MCF 10A (cell line): ENCODE data around the gene STAG1. TPM values are rescaled to one million over a fixed set of nuclear protein-coding genes. Genes with fewer than 3 reads are reported as not detected.
A peak's percentile ranks its signal among the peaks of the same experiment; 100 is the strongest.

Experiments used
- BruUV-seq: library from RNA; stranded (reverse); fragments of 400-500 nt; replicated peaks from 2 replicates; lab custom pipeline; 2021; lab: Mats Ljungman, UMichigan
- CTCF ChIA-PET: fragments of 300-600 bp; sonication (Branson Sonifier 250); formaldehyde crosslinking; extraction: SDS; loops from one replicate; lab custom pipeline; 2021; ENCODE audit warnings: antibody characterized with exemption, inconsistent platforms; lab: Yijun Ruan, JAX
- POLR2A ChIA-PET: fragments of 300-600, 350-650 bp; sonication (Branson Sonifier 250); formaldehyde crosslinking; extraction: SDS; loops from one replicate; lab custom pipeline; 2020; ENCODE audit warnings: antibody characterized with exemption, inconsistent platforms; lab: Yijun Ruan, JAX
- DNase-seq: peaks from one replicate; pipeline ENCODE4 v3.0.0-alpha.2; 2018; ENCODE audit not compliant: unreplicated experiment
- H3K27ac Mint-ChIP-seq: one replicate; pipeline ENCODE4 v1.8.0; 2022; ENCODE audit warnings: mild to moderate bottlenecking, low read depth, mixed read lengths; ENCODE audit not compliant: unreplicated experiment
- H3K27me3 Mint-ChIP-seq: one replicate; pipeline ENCODE4 v1.8.0; 2022; ENCODE audit warnings: mixed read lengths; ENCODE audit not compliant: insufficient read depth, unreplicated experiment
- H3K36me3 Mint-ChIP-seq: one replicate; pipeline ENCODE4 v1.8.0; 2022; ENCODE audit warnings: mild to moderate bottlenecking, moderate library complexity, mixed read lengths; ENCODE audit not compliant: insufficient read depth, unreplicated experiment
- H3K4me1 Mint-ChIP-seq: one replicate; pipeline ENCODE4 v1.8.0; 2022; ENCODE audit warnings: mixed read lengths; ENCODE audit not compliant: insufficient read depth, unreplicated experiment
- H3K4me3 Mint-ChIP-seq: one replicate; pipeline ENCODE4 v1.8.0; 2022; ENCODE audit warnings: mild to moderate bottlenecking, moderate library complexity, mixed read lengths; ENCODE audit not compliant: unreplicated experiment
- H3K9me3 Mint-ChIP-seq: one replicate; pipeline ENCODE4 v1.8.0; 2022; ENCODE audit warnings: mixed read lengths; ENCODE audit not compliant: unreplicated experiment
- intact Hi-C: fragments of 100-400 bp; cut with micrococcal nuclease; formaldehyde crosslinking; loops from 2 replicates; pipeline ENCODE4 v1.14.1; 2022
- total RNA-seq: library from RNA; stranded (reverse); gene quantifications from 2 replicates; pipeline ENCODE4 v1.2.3, GENCODE V29; 2022
- TF ChIP-seq, protein P1 (sequence below): fragments of 200-600 bp; IDR thresholded peaks from one replicate; pipeline ENCODE4 v1.8.0; 2022; ENCODE audit warnings: antibody characterized with exemption, mild to moderate bottlenecking; ENCODE audit not compliant: unreplicated experiment

The STAG1 gene
- total RNA-seq, 1 experiment from 2014 or later = 34.3 TPM

DNA sequence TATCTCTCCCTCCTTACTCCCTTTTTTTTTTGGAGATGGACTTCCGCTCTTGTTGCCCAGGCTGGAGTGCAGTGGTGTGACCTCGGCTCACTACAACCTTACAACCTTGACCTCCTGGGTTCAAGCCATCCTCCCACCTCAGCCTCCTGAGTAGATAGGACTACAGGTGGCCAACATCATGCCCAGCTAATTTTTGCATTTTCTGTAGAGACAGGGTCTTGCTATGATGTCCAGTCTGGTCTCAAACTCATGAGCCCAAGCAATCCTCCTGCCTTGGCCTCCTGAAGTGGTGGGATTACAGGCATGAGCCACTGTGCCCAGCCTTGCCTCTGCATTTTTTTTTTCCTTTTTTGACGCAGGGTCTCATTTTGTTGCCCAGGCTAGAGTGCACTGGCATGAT, 17.1 kb downstream of the STAG1 start:
- H3K9me3 Mint-ChIP-seq = no peaks in the 10 kb centered on the region
- no peak overlapping the region for H3K4me3 Mint-ChIP-seq
- ChIA-PET CTCF (interaction anchor here (0.6 to 1.4 kb wide), 5 partner anchors 10 to 108 kb away, joined by 3 to 4 read pairs (median 4); no protein-coding TSS in a partner anchor), POLR2A (interaction anchor here (0.6 to 1.7 kb wide), 5 partner anchors 10 to 255 kb away, joined by 3 to 4 read pairs (median 4); no protein-coding TSS in a partner anchor)
- H3K27me3 Mint-ChIP-seq = no peaks in the 10 kb centered on the region
- peaks cover 9% of the 10 kb centered on the region for H3K36me3 Mint-ChIP-seq
- no peak for DNase-seq
- BruUV-seq = no TSS peak
- TF ChIP-seq, protein P1, sequence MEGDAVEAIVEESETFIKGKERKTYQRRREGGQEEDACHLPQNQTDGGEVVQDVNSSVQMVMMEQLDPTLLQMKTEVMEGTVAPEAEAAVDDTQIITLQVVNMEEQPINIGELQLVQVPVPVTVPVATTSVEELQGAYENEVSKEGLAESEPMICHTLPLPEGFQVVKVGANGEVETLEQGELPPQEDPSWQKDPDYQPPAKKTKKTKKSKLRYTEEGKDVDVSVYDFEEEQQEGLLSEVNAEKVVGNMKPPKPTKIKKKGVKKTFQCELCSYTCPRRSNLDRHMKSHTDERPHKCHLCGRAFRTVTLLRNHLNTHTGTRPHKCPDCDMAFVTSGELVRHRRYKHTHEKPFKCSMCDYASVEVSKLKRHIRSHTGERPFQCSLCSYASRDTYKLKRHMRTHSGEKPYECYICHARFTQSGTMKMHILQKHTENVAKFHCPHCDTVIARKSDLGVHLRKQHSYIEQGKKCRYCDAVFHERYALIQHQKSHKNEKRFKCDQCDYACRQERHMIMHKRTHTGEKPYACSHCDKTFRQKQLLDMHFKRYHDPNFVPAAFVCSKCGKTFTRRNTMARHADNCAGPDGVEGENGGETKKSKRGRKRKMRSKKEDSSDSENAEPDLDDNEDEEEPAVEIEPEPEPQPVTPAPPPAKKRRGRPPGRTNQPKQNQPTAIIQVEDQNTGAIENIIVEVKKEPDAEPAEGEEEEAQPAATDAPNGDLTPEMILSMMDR = no peak
- intact Hi-C loops = no loop called here
- H3K4me1 Mint-ChIP-seq = peaks cover 20% of the 10 kb centered on the region
- H3K27ac Mint-ChIP-seq = peak overlapping the region; percentile 9

DNA sequence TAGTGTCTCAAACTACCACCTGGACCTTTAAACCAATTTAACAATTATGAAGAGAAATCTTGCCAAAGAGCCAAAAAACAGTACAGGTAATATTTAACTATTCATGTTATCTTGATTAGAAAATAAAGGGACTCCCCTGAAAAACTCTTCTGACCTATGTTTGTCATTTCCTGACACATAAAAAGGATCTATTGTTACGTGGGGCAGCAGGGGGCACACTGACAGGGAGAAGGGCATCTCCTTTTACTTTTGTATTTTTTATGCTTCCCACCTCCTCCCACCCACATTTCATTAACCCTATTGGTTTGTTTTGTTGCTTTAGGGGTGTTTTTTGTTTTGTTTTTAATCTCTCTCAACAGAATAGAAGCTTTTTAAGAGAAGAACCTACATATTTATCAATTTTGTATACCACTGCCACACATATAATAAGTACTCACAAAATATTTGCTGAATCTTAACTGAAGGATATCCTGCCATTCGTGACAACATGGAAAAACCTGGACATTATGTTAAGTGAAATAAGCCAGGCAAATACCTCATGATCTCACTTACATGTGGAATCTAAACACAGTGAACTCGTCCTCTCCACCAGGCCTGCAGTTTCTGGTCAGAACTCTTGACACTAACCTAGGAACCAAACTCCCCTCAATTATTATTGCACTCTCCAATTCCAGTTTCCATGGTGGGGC, 17.7 kb downstream of the STAG1 start:
- Mint-ChIP-seq H3K36me3 (peaks cover 9% of the 10 kb centered on the region), H3K9me3 (no peaks in the 10 kb centered on the region), H3K27me3 (no peaks in the 10 kb centered on the region), H3K4me1 (peaks cover 20% of the 10 kb centered on the region), H3K4me3 (no peak overlapping the region), H3K27ac (peak overlapping the region; percentile 9)
- CTCF ChIA-PET = interaction anchor here (1.0 to 1.4 kb wide), 3 partner anchors 9 to 107 kb away, joined by 3 to 4 read pairs (median 4); no protein-coding TSS in a partner anchor
- no peak for DNase-seq
- POLR2A ChIA-PET = interaction anchor here (0.6 kb wide), 2 partner anchors 128 to 256 kb away, joined by 3 to 4 read pairs; no protein-coding TSS in a partner anchor
- intact Hi-C loops = no loop called here
- TF ChIP-seq, protein P1 = no peak
- no TSS peak for BruUV-seq

DNA sequence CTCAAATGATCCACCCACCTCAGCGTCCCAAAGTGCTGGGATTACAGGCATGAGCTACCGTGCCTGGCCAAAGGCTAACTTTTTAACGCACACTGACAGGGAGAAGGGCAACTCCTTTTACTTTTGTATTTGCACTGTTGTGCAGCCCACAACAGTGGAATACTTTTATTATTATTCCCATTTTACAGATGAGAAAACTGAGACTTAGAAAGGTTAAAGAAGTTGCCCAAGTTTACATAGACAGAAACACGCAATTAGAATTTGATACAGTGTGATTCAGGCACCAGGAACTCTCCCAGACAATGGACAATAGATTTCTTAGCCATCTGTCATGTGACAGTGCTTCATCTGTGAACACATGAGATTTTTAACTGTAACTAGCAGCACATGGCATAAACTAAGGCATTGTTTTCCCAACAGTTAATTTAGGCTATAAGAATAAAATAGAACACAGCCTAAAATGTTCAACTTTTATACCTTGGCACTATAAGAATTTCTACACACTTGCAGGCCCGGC, 18.8 kb downstream of the STAG1 start:
- Mint-ChIP-seq H3K27me3 (no peaks in the 10 kb centered on the region), H3K9me3 (no peaks in the 10 kb centered on the region), H3K4me1 (peaks cover 20% of the 10 kb centered on the region), H3K27ac (no peak overlapping the region), H3K4me3 (no peak overlapping the region), H3K36me3 (peaks cover 4% of the 10 kb centered on the region)
- TF ChIP-seq, protein P1 = no peak
- ChIA-PET CTCF (interaction anchor here (0.7 kb wide), 1 partner anchor 212 kb away, joined by 3 read pairs; no protein-coding TSS in a partner anchor), POLR2A (no interaction called here)
- no peak for DNase-seq
- intact Hi-C loops = no loop called here
- BruUV-seq = no TSS peak

DNA sequence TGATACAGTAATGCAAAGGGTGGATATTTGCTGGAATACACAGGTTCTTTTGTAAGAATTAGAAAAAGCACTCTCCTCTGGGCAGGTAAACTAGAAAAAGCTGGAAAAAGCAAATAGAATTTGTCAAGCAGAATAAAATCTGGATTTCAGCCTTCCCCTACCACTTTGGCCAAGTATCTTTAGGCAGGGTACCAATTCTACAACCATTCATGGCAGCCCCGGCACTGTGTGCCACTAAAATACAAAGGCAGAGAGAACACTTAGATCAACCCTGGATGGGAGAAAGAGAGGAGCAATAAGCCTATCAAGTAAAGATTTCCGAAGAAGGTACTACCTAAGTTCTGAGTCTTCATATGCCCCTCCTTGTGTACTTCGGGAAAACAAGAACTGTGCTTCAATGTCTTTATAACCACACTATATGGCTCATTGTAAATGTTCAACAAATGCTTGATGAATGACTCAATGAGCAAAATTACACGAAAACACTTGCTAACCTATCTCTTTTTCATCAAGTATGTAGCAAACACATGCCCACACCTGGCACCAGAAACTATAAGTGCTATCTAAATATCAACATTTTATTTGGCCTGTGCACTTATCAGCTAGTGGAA, 20.8 kb downstream of the STAG1 start:
- TF ChIP-seq, protein P1 = no peak
- H3K27me3 Mint-ChIP-seq = no peaks in the 10 kb centered on the region
- CTCF ChIA-PET = interaction anchor here (0.5 to 1.8 kb wide), 4 partner anchors 11 to 340 kb away, joined by 3 to 6 read pairs (median 5); partner anchors contain the start of gene STAG1
- peak overlapping the region; percentile 27 for H3K27ac Mint-ChIP-seq
- intact Hi-C loops = no loop called here
- peaks cover 4% of the 10 kb centered on the region for H3K36me3 Mint-ChIP-seq
- H3K4me1 Mint-ChIP-seq = peaks cover 26% of the 10 kb centered on the region
- POLR2A ChIA-PET = interaction anchor here (0.7 to 1.5 kb wide), 4 partner anchors 10 to 21 kb away, joined by 3 to 8 read pairs (median 4); partner anchors contain the start of gene STAG1
- no peak for DNase-seq
- BruUV-seq = no TSS peak
- H3K9me3 Mint-ChIP-seq = no peaks in the 10 kb centered on the region
- H3K4me3 Mint-ChIP-seq = no peak overlapping the region
